EH (cell line): ENCODE data around the gene FOXC1.

Source experiments
- DNase-seq: peaks from one replicate; pipeline ENCODE4 v3.0.0-alpha.2; 2015; ENCODE audit warnings: low read depth

FOXC1 gene

DNA sequence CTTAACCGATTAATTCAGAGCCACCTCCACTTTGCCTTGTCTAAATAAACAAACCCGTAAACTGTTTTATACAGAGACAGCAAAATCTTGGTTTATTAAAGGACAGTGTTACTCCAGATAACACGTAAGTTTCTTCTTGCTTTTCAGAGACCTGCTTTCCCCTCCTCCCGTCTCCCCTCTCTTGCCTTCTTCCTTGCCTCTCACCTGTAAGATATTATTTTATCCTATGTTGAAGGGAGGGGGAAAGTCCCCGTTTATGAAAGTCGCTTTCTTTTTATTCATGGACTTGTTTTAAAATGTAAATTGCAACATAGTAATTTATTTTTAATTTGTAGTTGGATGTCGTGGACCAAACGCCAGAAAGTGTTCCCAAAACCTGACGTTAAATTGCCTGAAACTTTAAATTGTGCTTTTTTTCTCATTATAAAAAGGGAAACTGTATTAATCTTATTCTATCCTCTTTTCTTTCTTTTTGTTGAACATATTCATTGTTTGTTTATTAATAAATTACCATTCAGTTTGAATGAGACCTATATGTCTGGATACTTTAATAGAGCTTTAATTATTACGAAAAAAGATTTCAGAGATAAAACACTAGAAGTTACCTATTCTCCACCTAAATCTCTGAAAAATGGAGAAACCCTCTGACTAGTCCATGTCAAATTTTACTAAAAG lies 2.7 kb downstream of the FOXC1 start:
- no peak for DNase-seq

- peak; percentile 87 for DNase-seq
Measured at GRCh38 chr6:1612974-1613306, 3.2 kb downstream of the FOXC1 start.

DNA sequence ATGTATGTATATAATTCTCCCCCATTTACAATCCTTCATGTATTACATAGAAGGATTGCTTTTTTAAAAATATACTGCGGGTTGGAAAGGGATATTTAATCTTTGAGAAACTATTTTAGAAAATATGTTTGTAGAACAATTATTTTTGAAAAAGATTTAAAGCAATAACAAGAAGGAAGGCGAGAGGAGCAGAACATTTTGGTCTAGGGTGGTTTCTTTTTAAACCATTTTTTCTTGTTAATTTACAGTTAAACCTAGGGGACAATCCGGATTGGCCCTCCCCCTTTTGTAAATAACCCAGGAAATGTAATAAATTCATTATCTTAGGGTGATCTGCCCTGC lies 3.6 kb downstream of the FOXC1 start:
- DNase-seq = no peak

DNA sequence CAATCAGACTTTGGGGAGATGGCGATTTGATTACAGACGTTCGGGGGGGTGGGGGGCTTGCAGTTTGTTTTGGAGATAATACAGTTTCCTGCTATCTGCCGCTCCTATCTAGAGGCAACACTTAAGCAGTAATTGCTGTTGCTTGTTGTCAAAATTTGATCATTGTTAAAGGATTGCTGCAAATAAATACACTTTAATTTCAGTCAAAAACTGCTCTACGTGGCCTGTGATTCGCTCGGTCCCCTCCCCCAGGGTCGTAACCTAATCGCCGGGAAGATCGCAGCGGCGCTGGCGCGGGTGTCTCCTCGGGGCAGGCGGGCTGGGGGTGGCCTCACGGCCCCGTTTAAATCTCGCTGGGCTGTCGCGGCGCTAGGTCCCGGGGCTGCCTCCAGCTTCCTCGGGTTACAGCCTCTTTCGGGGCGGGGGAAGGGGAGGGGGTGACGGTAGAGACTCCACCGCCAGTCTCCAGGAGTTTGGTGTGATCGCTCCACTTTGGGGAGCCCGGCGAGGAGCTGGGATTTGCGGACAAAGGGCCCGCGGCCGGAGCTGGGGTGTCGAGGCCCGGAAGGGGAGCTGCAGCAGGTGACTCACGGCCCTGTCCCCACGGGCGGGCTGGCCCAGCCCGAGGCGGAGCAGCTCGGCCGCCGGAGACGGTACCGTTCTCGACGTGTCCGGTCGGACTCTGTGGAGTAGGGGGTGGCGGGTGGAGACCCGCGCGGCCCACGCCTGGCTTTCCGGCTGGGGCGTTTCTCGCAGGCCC lies 4.2 kb downstream of the FOXC1 start:
- DNase-seq = peak; percentile 44

- no peak for DNase-seq
Measured at GRCh38 chr6:1614448-1615150, 4.9 kb downstream of the FOXC1 start.

GRCh38 chr6:1615151-1615852 lies 5.6 kb downstream of the FOXC1 start:
- no peak for DNase-seq

DNA sequence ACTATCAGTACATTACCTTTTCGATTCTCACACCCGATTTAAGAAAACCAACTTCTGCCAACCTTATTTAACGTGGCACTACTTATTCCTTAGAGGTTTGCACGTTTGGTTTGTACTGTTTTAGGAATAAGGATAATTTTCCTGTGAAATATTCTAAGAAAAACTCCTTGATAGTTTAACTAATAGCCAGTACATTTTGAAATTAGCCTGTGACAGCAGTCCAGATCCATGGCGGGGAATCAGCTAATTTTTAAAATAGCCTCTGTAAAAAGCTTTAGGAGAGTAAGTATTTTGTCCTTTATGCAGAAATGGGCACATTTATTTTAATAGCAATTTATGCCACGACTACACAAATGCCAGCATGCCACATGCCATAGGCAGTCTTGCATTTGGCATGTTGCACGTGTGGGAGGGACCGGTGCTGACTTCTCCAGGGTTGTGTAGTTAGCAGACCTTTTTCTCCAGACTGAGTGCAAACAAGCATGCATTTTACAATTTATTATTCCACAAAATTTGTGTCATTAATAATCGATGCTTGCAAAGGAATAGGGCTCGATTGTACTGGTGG lies 6.2 kb downstream of the FOXC1 start:
- DNase-seq = no peak

DNA sequence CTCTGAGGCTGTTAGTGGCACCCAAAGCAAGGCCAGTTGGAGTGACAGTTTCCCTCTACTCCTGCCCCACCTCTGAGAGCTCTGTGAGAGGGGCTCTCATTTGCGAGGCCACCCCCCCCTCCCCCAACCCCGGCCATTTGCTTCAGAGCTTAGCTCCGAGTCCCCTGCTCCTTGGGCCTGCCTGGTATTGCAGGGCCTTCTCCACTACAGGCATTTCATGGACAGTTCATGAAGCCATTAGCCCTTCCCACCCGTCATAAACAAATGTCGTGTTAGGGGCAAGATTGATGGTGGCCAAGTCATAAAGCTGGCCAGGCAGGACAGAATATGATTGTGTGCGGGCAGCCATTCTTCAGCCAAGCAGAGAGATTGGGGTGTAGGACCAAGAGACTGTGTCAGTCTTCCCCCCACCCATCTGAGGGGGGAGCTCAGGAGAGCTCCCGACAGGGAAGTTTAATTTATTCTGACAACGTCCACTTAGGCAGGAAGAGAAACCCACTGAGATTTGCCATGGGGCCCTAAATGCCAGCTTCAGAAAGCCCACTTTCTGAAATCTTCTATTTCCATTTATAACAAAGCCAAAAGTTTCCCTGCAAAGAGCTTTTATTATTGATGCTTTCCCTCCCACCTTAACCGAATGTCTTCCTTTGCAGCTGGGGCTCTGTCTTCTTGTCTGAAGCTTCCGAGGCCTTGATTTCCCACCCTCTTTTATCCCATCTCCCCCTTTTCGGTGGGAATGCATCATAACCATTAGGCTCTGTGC lies 7.2 kb downstream of the FOXC1 start:
- no peak for DNase-seq

GRCh38 chr6:1617466-1618310 lies 8.0 kb downstream of the FOXC1 start:
- DNase-seq = no peak

GRCh38 chr6:1618311-1619097 lies 8.8 kb downstream of the FOXC1 start:
- no peak for DNase-seq

GRCh38 chr6:1619098-1619672 lies 9.5 kb downstream of the FOXC1 start:
- DNase-seq = no peak

GRCh38 chr6:1619673-1620503 lies 10.2 kb downstream of the FOXC1 start:
- DNase-seq = no peak

DNA sequence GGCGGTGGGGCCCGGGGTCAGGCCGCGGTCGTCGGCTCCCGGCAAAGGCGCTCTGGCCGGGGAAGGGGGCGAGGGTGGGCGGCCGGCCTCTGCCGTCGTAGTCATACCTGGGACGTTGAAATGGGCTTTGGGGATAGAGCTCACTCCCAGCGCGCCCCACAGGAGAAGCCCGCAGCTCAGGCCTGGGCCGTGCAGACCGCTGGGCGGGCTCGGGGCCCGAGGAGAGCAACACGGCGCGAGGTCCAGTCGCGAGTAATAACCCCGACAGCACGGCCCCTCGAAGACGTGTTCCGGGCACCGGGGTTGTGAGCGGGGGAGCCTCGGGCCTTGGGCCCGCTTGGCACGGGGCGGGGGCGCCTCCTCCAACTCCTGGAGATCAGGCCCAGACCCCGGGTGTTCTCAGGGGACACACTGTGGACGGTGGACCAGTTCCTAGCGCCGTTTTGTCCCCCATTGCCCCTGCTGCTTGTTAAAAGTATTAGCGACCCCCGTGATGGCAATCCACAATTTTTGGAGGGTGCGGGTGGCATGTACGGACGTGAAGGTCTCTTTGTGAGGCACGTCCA lies 10.9 kb downstream of the FOXC1 start:
- no peak for DNase-seq

GRCh38 chr6:1621070-1621701 lies 11.5 kb downstream of the FOXC1 start:
- no peak for DNase-seq

DNA sequence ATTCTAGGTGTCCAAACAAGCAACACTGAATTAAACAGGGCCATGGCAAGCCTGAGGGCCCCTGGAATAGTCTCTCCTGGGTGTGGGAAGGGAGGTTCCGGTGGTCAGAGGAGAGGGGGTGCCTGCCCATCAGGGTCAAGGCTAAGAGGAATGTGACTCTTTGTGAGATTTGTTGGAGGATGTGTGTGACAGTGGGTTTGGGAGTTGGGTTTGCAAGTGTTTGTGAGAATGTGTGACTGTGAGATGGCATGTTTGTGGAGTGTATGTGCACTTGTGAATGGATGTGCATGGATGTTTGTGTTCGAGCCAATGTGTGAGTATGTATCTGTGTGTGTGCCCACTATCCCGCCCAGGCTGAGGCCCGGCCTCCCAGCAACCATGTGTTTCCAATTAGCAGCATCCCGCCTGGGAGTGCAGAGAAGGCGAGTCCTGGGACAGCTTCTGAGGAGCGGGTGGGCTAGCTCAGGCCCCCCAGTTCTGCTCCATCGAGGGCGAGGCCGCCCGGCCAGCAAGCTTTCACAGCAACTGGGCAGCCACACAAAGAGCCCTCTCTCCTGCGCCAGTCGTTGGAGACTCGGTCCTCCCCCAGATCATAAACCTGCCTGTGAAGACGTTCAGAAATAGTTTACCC lies 12.6 kb downstream of the FOXC1 start:
- no peak for DNase-seq

GRCh38 chr6:1622851-1623768 lies 13.4 kb downstream of the FOXC1 start:
- no peak for DNase-seq
